ENCODE results near the gene UBE3D.
"Not testable (repeated sequence)": the region's sequence is repeated elsewhere in the genome, so short reads cannot be mapped to it uniquely, and the experiment has no call there.

The UBE3D gene

DNA sequence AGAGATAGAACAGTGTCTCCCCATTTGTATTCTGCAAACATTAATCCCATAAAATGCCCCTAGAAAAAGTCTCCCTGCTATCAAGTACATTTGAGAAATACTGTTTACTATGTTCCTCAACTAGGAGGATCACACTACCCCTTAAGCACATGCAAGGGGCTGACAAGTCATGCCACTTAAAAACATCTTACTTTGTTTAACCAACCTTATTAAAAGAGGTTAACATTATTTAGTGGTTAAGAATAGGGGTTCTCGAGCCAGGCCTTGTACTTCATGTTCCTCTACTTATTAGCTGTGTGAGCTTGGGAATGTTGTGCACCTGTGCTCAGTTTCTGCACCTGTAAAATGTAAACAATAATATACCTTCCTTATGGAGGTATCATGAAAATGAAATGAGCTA is 113.7 kb downstream of the UBE3D start:
- TF ChIP-seq EZH2 (IDR thresholded peaks at IDR 0.05) = no peak
- no peak for TF ChIP-seq POLR2AphosphoS5 (IDR thresholded peaks at IDR 0.05; ENCODE audit: borderline replicate concordance, low read depth, low read length)
- no peak for TF ChIP-seq FOXP2 (optimal IDR thresholded peaks at IDR 0.05; ENCODE audit: control extremely low read depth, extremely low read length, insufficient read depth)
- Histone ChIP-seq H3K4me3 (no peak overlapping the region), H3K9me3 (ENCODE audit: low read depth, low read length) (peaks cover 5% of the 10 kb centered on the region), H3K9ac (ENCODE audit: insufficient read length) (no peak overlapping the region), H3K27ac (no peak overlapping the region), H3K36me3 (ENCODE audit: insufficient read depth, low read length) (peaks cover 89% of the 10 kb centered on the region)
- no peak for DNase-seq (ENCODE audit: low read depth, low spot score)

DNA sequence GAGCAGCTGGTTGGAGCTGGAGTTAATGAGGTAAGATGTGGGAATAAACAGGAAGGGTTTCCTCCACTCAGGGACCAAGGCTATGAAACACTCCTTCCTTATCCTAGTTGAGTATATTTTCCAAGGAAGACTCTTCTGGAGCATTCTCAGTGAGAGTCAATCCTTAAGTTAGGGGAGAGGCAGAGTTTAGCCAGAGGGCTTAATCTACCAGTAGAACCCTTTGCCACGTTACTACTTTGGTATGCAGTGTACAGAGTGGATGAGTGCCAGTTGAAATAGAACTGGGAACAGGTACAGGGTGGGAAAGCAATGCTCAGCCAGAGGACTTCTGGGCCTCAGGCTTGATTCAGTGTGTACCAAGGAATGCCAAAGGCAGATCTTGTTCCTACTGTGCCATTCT is 114.3 kb downstream of the UBE3D start:
- no peak for DNase-seq (ENCODE audit: low read depth, low spot score)
- no peak overlapping the region for H3K9ac ChIP-seq (ENCODE audit: insufficient read length)
- H3K4me3 ChIP-seq = no peak overlapping the region
- TF ChIP-seq EZH2 (IDR thresholded peaks at IDR 0.05) = no peak
- TF ChIP-seq FOXP2 (optimal IDR thresholded peaks at IDR 0.05; ENCODE audit: control extremely low read depth, extremely low read length, insufficient read depth) = no peak
- TF ChIP-seq POLR2AphosphoS5 (IDR thresholded peaks at IDR 0.05; ENCODE audit: borderline replicate concordance, low read depth, low read length) = no peak
- H3K9me3 ChIP-seq (ENCODE audit: low read depth, low read length) = peaks cover 5% of the 10 kb centered on the region
- H3K27ac ChIP-seq = no peak overlapping the region
- H3K36me3 ChIP-seq (ENCODE audit: insufficient read depth, low read length) = peaks cover 86% of the 10 kb centered on the region

DNA sequence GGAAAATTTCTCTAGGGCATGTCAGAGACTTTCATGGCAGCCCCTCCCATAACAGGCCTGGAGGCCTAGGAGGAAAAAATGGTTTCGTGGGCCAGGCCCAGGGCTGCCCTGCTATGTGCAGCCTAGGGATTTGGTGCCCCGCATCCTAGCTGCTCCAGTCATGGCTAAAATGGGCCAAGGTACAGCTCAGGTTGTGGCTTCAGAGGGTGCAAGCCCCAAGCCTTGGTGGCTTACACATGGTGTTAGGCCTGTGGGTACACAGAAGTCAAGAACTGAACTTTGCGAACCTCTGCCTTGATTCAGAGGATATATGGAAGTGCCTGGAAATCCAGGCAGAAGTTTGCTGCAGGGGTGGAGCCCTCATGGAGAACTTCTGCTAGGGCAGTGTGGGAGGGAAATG is 134.7 kb downstream of the UBE3D start:
- not testable (repeated sequence) for H3K27ac ChIP-seq; DNase-seq (ENCODE audit: low read depth, low spot score); H3K4me3 ChIP-seq; H3K9ac ChIP-seq (ENCODE audit: insufficient read length)
- H3K9me3 ChIP-seq (ENCODE audit: low read depth, low read length) = peaks cover 14% of the 10 kb centered on the region
- H3K36me3 ChIP-seq (ENCODE audit: insufficient read depth, low read length) = peaks cover 71% of the 10 kb centered on the region

DNA sequence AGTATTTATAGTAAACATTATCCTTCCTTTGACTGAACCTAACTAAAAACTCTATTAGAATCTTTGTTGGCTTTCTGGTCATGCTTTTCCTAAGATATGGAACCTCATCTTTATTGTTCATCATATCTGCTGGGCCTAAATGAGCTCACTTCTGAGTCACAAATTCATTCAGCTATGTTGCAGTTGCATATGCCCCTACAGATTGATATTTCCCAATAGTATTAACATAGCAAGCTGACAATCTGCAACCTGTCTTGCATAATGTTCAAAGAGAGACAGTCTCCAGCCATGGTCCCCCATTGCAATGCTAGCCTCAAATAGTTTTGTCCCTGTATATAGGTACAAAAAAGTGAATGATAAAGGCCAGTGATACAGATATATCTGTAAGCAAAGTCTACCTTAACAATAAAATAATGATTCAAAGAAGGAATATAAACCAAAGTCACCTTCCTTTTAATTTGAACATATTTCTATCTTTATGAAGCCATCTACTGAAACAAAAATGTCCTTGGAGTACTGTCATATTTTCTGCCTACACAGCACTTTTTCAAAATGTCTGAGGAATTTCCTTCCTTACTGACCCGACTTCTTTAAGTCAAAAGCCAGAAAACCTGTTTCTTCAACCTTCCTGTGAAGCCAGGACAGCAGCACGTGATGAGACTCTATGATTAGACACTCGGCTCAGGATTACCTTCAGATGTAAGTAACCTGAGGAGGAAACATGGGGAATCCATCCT is 140.7 kb downstream of the UBE3D start:
- no peak overlapping the region for H3K27ac ChIP-seq
- no peak for DNase-seq (ENCODE audit: low read depth, low spot score)
- no peak overlapping the region for H3K4me3 ChIP-seq
- H3K9ac ChIP-seq (ENCODE audit: insufficient read length) = no peak overlapping the region
- no peak for TF ChIP-seq POLR2AphosphoS5 (IDR thresholded peaks at IDR 0.05; ENCODE audit: borderline replicate concordance, low read depth, low read length)
- TF ChIP-seq FOXP2 (optimal IDR thresholded peaks at IDR 0.05; ENCODE audit: control extremely low read depth, extremely low read length, insufficient read depth) = no peak
- TF ChIP-seq EZH2 (IDR thresholded peaks at IDR 0.05) = no peak
- H3K36me3 ChIP-seq (ENCODE audit: insufficient read depth, low read length) = peaks cover 24% of the 10 kb centered on the region
- no peaks in the 10 kb centered on the region for H3K9me3 ChIP-seq (ENCODE audit: low read depth, low read length)

DNA sequence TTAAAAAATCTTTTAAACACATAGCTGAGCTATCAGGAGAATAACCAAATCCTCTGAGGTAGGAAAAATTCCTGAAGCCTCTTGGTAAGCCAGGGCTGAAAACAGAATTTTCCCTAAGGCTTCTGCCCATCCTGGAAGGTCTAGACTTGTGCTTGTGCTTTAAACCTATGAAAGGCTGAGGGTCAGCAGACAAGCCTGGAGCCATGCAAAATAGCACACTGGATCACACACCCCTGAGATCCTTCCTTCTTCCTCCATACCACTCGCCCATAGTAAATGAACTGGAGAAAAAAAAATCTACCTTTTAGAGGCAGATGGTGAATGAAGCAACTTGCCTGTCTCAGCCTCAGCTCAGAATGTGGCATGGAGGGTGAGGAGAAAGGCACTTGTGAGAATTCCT is 144.4 kb downstream of the UBE3D start:
- DNase-seq (ENCODE audit: low read depth, low spot score) = no peak
- no peaks in the 10 kb centered on the region for H3K9me3 ChIP-seq (ENCODE audit: low read depth, low read length)
- no peak overlapping the region for H3K9ac ChIP-seq (ENCODE audit: insufficient read length)
- peaks cover 24% of the 10 kb centered on the region for H3K36me3 ChIP-seq (ENCODE audit: insufficient read depth, low read length)
- TF ChIP-seq FOXP2 (optimal IDR thresholded peaks at IDR 0.05; ENCODE audit: control extremely low read depth, extremely low read length, insufficient read depth) (no peak), POLR2AphosphoS5 (IDR thresholded peaks at IDR 0.05; ENCODE audit: borderline replicate concordance, low read depth, low read length) (no peak), EZH2 (IDR thresholded peaks at IDR 0.05) (no peak)
- no peak overlapping the region for H3K27ac ChIP-seq
- no peak overlapping the region for H3K4me3 ChIP-seq

DNA sequence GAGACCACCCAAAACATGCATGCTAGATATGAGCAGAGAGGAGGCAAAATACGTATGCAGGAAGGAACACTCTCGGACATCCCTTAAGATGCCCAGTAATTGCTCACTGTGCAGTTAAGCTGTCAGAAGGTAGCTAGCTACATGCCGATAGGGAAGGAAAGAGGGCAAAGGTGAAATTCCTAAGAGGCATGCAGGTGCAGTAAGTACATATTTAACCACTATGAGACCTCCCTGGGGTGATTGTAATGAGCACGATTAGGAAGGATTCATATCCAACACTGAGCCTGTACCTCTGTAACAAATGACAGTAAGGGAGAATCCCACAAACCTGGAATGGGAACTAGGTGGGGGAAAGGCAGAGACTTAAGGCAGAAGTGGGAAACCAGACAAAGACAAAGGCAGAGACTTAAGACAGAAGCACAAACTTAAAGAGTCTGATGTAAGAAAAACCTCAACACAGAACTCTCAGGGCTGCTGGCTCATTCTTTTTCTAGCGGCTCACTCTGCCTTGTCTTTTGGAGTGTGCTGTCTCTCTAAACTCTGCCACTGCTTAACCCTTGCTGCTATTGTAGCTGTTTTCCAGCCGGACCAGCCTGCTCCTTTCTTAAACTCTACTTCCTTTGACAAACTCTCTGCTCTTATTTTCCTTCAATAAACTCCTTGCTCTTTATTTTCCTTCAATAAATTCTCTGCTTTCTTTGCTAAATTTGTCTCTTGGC is 148.1 kb downstream of the UBE3D start:
- DNase-seq (ENCODE audit: low read depth, low spot score) = no peak
- no peak overlapping the region for H3K9ac ChIP-seq (ENCODE audit: insufficient read length)
- no peak for TF ChIP-seq EZH2 (IDR thresholded peaks at IDR 0.05)
- TF ChIP-seq POLR2AphosphoS5 (IDR thresholded peaks at IDR 0.05; ENCODE audit: borderline replicate concordance, low read depth, low read length) = no peak
- TF ChIP-seq FOXP2 (optimal IDR thresholded peaks at IDR 0.05; ENCODE audit: control extremely low read depth, extremely low read length, insufficient read depth) = no peak
- H3K9me3 ChIP-seq (ENCODE audit: low read depth, low read length) = no peaks in the 10 kb centered on the region
- no peak overlapping the region for H3K27ac ChIP-seq
- no peak overlapping the region for H3K4me3 ChIP-seq
- H3K36me3 ChIP-seq (ENCODE audit: insufficient read depth, low read length) = peaks cover 34% of the 10 kb centered on the region

DNA sequence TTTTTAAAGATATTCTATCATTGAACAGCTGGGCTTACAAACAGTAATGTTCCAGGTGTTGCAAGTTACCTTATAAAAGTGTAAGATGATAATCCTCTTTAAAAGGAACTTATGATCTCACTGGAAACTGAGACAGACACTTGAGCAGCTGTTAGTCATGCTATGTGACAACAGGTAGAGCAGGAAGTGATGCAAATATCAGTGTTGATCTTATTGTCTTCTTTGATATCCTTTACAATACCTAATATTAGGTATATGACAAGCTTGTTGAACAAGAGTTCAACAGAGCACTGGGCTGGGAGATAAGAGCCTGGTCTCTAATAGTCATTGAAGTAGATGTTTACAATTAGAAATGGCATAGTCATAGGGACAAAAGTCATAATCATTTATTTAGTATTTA is 150.0 kb downstream of the UBE3D start:
- Histone ChIP-seq H3K4me3 (no peak overlapping the region), H3K36me3 (ENCODE audit: insufficient read depth, low read length) (peaks cover 27% of the 10 kb centered on the region), H3K27ac (no peak overlapping the region), H3K9ac (ENCODE audit: insufficient read length) (no peak overlapping the region), H3K9me3 (ENCODE audit: low read depth, low read length) (no peaks in the 10 kb centered on the region)
- TF ChIP-seq FOXP2 (optimal IDR thresholded peaks at IDR 0.05; ENCODE audit: control extremely low read depth, extremely low read length, insufficient read depth) = no peak
- no peak for TF ChIP-seq EZH2 (IDR thresholded peaks at IDR 0.05)
- no peak for TF ChIP-seq POLR2AphosphoS5 (IDR thresholded peaks at IDR 0.05; ENCODE audit: borderline replicate concordance, low read depth, low read length)
- DNase-seq (ENCODE audit: low read depth, low spot score) = no peak

DNA sequence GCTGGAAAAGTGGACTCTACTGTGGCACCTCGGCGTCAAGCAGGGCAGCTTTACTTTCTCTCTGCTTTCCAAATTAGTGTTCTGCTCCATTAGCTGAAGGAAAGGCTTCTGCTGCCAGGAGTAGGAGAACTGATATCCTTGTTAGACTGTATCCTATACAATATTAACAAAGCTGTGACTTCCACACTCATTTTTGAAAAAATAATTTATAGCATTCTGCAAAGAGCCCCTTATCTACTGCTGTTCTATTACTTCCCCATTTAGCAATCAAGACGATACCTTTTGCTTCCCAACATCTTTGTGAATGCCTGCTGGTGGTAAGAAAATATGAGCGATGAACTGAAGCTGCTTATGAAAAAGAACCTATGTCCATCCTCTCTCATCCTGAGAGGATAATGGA is 151.1 kb downstream of the UBE3D start:
- no peak for DNase-seq (ENCODE audit: low read depth, low spot score)
- H3K36me3 ChIP-seq (ENCODE audit: insufficient read depth, low read length) = peaks cover 17% of the 10 kb centered on the region
- no peak overlapping the region for H3K27ac ChIP-seq
- TF ChIP-seq POLR2AphosphoS5 (IDR thresholded peaks at IDR 0.05; ENCODE audit: borderline replicate concordance, low read depth, low read length) = no peak
- TF ChIP-seq FOXP2 (optimal IDR thresholded peaks at IDR 0.05; ENCODE audit: control extremely low read depth, extremely low read length, insufficient read depth) = no peak
- no peak for TF ChIP-seq EZH2 (IDR thresholded peaks at IDR 0.05)
- no peak overlapping the region for H3K4me3 ChIP-seq
- no peak overlapping the region for H3K9ac ChIP-seq (ENCODE audit: insufficient read length)
- no peaks in the 10 kb centered on the region for H3K9me3 ChIP-seq (ENCODE audit: low read depth, low read length)
